Fibroblast of skin of right quadriceps (primary cell): ENCODE results near the gene SIPA1L2.

ENCODE experiments used
- DNase-seq: peaks from one replicate; pipeline ENCODE4 v3.0.0-alpha.2; 2013

Gene SIPA1L2

DNA sequence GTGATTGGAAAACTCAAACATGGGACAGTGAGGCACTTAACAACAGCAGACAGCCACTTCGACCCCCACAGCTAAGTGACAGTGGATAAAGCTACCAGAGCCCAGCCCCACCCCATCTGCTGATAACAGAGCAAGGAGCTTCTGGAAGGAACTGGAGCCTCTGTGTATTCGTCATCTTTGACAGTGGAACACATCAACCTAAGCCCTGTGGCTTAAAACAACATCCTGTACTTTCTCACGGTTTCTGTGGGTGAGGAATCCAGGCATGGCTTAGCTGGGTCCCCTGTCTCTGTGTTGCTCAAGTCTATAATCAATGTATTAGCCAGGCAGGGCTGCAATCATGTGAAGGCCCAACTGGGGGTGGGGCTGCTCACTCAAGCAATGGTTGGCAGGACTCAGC, 18.4 kb upstream of the SIPA1L2 start:
- no peak for DNase-seq

DNA sequence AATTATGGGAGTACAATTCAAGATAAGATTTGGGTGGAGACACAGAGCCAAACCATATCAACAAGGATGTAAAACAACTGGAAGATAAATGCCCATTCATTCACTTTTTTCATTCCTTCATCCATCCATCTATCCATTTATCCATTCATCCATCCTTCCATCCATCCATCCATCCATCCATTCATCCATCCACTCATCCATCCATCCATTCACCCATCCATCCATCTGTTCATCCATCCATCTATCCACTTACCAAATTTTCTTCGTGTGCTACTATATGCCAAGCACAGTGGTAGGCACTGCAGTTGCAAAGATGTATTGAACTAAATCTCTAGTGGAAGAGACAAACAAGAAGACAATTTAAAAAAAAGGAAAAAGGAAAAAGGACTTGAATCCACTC, 14.3 kb upstream of the SIPA1L2 start:
- DNase-seq = no peak

DNA sequence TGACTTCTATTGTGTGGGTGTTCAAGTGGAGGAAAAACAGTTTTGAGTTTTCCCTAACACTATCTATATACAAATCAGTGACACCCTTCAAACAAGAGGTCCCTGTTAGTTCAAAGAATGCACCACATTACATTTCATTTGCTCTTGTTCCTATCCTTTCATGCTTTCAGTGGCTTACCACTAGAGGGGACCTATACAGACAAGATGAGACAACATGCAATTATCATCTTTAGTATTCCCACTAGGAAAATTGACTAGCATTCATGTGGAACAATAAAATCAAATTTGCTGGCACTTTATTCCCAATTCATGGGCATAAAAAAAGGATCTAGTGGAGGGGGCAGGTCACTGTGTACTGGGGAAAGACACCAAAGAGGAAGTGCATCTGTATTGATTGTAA, 13.3 kb upstream of the SIPA1L2 start:
- DNase-seq = no peak

DNA sequence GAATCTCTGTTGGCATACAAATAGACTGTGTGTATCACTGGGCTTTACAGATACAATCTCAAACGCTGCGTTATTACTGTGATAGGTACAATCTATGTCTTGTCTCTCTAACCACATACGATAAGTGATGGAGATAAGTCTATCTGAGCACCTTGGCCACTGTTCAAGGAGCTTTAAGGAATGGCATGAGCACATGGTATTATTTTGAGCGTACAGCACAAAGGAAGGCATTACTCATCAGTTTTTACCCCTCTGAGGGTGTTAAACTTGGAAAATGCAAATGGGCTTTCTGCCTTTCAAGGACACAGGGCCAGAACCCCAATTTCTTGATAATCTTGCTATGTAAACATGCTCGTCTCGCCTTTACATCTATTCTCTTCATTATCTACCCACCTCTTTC, 11.6 kb upstream of the SIPA1L2 start:
- no peak for DNase-seq

DNA sequence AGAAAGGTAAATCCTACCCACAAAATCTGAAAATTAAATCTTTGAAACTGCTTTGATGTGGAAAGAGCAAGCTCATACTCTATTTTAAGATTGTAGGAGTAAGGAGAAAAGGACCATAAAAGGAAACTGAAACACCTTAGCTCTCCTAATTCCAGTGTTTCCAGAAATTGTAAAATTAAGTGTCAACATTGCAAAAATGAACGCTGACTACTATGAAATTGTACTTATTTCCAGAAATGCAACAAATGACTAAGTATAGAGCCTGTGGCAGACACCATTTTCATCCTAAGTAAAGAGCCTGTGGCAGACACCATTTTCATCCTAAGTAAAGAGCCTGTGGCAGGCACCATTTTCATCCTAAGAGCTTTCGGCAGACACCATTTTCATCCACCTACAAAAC, 6.9 kb upstream of the SIPA1L2 start:
- no peak for DNase-seq

DNA sequence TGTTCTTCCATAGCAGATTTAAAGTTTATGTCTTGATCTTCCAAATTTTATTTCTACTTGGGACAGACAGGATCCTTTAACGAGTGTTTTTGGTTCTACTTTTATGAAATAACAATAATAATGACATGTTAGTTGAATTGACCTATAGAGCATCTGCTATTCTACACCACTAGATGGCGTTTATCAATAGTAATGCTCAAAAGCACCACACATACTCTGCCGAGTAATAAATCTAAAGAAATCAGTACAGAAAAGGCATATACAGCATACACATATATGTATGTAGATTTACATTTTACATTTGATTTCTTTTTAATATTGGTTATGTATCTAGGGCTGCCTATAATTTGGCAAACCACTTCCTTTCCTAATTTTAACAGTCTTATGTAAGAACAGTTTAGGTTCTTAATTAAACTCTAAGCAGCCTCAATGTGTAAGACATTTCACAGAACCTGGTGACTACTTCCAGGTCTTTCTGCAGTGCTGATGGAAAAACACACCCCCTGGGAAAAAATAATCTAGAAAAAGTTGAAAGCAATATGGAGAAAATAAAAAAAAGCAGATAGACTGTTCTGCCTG, 5.9 kb upstream of the SIPA1L2 start:
- peak; percentile 49 for DNase-seq

DNA sequence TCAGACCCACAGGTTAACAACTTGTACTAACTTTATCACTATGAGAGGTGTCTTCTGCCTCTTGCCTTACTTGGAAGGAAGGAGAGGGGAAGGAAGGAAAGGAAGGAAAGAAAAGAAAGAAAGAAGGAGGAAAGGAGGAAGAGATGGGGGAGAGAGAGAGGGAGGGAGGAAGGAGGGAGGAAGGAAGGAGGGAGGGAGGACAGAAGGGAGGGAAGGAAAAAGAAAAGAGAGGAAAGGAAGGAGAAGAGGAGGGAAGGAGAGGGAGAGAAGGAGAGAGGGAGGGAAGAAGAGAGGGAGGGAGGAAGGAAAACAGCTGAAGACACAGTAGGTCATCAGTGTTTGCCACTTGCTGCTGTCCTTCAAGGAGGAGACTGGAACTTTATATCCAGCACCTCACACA, 5.3 kb upstream of the SIPA1L2 start:
- no peak for DNase-seq

DNA sequence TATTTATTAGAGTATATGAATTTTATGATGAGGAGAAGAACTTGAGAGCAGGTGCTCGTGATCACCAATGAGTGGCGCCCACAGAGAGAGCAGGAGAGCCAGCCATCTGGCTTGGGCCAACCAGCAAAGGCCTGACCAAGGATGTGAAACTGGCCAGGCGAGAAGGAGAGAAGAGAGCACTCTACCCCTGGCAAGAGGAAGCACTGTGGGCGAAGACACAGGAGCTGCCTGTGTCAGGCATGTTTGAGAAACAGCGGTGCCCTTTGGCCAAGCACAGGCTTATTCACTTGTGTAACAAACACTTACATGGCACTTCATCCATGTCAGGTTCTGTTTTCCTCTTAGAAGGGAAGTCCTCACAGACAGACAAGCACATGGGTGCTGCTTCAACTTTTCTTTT, 4.2 kb upstream of the SIPA1L2 start:
- no peak for DNase-seq

DNA sequence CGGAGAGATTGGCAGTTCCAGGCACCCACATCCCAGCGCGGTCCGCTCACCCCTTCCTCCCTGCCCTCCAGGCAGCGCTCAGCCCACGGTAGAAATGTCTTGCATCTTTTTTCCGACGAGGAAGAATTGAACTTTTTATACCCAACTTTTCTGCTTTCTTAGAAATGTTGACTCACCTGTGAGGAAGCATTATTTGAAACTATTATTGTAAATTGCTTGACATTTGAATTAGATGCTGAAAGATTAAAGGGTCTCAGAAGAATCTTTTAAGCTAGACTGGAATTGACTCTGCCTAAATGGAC, 912 bp upstream of the SIPA1L2 start:
- no peak for DNase-seq

DNA sequence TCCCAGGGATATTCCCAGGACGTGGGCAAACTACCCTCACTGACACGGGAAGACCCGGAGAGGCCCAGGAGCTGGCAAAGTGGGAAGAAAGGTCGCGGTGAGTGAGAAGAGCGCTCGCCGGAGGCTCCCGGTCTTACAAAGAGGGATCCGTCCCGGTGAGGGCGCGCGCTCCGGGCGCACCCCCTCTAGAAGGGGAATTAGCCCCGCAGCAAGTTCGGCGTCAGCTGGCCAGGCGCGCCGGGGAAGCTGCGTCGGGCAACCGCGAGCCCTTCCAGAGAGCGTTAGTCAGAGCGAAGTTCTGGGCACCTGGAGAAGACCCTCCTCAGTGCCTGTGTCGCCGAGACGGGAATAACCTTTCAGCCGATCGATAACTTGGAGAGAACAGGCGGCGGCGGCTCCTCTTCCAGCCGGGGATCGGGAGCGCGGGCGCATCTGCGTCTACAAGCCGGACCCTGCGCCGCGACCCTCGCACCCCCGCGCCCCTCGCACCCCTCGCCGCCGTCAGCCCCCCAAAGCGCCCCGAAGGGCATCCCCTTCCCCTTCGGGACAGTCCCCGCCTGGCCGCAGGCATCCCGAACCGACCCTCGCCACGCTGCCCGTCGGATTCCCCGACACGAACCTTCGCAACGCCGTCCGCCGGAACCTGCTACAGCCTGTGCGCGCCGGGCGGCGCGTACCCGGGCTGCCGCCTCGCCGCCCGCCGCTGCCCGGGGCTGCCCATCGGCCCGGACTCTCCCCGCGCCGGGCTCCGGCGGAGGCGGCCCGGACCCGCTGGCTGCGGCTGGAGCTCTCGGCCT, 485 bp downstream of the SIPA1L2 start:
- DNase-seq = no peak

DNA sequence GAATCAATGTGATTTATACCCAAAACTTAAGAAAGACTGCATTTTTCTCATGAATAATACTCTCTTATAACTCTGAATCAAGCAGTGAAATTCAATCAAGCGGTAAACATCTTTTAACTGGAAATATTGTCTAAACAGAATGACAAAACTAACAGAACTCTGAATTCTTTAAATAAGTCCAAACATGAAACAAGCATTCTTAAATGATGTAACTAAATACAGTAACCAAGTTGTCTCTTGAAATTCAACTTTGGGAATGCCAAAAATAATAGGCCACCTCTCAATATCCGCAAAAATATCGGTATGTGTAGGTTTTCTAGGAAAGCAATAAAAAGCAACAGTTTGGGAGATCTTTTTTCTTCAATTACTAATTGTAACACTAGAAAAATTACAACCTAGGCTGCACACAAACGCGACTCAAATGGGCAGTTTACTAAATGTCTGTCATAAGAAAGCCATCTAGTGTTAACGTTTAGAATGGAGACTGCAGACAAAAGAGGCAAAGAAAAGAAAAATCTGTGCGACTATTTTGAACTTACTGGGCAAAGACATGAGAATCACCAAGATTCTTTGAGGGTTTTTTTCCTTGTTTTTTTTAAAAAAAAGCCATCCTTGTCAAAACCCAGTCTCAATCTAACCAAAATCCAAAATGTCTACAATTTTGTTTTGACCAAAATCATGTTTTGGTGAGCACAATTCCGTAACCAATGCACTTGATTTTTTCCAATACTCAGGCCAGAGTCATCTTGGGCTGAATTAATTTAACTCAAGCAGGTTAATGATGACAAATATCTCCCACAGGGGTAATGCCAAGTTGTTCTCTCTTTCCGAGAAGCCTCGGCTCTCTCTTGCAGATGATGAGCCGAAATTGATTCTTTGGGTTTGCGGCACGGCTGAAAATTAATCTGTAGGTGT, 1.3 kb downstream of the SIPA1L2 start:
- peak; percentile 54 for DNase-seq

DNA sequence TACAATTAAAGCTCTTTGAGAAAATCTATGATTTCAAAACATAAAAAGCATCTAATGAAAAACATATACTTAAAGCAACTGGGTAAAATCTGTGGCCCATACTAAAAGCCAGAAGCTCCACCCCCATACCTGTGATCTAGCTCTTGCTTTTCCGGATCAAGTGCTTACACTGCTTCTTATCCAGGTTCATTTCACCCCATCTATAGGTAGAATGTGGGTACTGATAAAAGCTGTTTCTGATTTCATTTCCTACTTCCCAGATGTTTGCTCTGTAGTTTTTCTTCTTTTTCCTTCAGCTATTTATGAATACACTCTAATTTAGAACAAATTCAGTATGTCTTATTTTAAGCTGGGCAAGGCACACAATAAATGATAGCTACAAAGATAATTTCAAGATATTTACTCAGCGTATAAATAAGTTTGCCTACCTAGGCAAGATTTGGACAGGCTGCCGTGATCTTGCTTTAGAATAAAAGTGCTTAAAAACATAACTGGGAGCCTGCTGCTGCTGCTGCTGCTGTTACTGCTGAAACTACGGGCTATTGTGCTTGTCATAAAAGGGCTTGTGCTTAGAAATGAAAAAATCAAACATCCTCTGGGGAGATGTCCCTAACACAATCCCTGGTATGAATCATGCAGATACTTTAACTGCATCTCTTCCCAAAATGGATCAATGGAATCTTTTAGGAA, 2.1 kb downstream of the SIPA1L2 start:
- peak; percentile 22 for DNase-seq

DNA sequence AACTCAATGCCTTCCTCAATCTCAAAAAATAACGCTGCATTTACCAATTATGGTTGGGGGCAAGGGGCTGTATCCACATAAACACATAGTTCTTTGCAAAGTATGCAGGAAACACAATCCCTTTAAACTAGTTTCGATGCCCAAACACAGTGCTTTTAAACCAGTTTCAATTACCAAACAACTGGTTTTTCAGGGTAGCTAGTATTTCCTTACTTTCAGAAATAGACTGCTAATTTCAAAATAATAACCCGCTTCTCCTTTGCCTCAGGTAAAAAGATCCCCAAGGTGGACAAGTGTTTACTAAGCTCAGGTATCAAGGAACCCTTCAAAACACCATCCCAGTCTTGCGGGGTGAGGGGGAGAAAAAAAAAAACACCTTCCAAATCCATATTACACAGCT, 2.8 kb downstream of the SIPA1L2 start:
- no peak for DNase-seq

DNA sequence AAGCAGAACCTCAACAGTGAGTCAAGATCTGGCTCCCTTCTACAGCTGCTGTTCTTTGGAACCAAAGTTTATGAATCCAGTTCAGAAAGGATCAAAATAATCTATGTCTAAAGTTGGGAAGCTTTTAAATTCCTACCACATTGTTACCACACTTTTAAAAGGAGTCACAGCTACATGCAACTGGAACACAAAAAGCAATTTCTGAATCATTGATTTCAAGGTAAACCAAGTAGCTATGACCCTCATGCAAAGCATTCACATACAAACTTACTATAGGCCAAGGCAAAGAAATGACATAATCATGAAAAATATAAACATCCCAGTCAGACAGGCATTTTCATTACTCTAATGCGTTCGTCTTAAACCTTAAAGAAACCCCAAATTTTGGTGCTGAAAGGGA, 3.5 kb downstream of the SIPA1L2 start:
- DNase-seq = no peak

DNA sequence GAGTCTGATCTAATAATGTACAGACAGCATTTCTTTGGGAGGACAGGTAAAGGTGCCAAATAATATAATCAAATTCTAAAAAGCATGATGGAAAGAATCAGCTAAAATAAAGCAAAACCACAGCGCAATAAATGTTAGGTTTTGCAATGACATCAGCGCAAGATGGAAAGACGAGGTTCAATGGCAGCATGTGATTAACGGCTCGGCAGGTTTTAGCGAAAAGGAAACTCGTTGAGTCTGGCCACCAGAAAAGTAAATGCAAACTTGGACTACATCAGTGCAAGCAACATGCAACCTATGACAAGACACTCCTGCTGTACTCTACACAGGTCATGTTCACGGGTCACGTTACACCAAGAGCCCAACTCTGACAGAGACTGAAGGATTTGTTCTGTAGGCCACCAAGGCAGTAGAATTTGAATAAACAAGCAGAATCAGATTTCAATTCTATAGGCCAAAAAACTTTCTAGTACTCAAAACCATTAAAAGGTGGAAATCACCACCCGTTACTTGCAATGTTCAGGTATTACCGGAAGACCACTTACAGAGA, 4.5 kb downstream of the SIPA1L2 start:
- DNase-seq = no peak

DNA sequence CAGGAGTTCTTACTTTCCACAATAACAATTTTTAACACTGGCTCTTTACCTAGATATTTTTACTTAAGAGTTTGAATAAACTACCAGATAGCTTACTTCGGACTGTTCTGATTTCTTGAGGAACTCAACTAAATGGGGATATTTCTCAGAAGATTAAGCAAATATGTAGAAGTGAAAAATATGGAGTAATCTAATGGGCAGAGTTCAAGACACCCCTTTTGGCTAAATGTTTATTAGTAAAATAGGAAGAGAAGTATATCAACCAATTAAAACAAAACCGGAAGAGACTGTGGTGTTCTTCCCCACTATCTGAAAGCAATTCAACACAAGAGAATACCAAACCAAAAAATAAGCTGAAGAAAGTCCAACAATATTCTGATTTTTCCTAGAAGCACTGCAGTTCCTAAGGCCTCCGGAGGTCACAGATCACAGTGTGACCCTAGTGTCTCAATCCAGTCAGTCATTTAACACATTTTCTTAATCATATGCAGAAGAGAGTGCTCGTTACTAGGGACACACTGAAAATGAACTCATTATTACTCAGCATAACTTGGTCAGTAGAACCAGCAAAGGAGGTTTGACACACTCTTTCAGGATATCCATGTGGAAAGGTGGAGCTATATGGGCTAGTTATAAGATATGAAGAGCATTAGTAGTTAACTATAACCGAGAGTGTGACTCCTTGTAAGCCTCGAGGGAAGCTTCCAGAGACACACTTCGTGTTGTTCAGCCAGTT, 5.2 kb downstream of the SIPA1L2 start:
- DNase-seq = no peak

DNA sequence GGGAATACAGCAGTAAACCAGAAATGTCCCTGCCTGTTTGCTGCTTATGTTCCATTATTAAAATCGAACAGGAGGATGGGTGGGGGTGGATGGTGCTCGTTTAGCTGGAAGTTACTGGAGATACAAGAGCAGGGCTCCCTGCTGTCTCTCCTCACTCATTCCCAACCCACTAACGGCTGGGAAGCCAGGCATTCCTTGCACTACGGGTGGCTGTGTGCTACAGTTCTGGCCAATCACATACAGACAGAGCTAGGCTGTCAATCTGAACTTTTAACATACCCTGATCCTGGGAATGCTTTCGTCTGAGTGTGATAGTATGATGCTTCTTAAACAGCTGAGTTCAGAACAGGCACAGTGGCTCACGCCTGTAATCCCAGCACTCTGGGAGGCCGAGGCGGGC, 7.0 kb downstream of the SIPA1L2 start:
- no peak for DNase-seq

DNA sequence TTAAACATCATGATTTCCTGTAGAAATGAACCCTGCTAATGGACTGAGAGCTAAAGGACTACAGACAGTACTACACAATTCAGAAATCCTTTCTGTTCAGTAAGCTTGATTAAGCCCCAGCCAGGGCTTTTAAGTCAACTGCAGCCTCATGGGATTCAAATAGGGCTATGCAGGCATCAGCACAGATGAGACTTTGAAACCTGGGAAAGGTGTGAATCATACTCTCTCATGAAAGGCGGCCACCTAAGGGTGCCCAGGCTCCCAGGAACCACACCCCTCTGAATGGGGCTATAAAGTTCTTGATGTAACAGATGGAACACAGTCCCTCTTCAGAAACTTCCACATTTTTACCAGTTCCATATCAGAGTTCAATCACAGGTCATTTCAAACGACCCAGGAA, 7.6 kb downstream of the SIPA1L2 start:
- no peak for DNase-seq

DNA sequence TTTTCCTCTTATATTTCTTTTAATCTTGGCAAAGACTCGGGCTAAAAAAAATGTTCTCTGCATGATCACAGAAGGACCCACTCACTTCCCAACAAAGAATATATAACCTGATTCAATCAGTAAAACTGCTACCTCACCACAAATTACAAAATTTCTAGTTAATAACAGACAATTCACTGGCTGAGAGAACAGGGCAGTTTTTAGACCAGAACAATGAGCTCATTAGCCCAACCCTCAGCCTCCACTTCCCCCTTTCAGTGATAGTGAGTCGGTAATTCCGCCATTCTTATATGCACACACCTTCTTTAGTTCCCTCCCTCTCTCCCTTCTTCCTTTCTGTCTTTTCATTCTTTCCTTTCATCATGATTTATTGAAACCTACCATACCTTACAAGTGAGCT, 8.9 kb downstream of the SIPA1L2 start:
- DNase-seq = no peak

DNA sequence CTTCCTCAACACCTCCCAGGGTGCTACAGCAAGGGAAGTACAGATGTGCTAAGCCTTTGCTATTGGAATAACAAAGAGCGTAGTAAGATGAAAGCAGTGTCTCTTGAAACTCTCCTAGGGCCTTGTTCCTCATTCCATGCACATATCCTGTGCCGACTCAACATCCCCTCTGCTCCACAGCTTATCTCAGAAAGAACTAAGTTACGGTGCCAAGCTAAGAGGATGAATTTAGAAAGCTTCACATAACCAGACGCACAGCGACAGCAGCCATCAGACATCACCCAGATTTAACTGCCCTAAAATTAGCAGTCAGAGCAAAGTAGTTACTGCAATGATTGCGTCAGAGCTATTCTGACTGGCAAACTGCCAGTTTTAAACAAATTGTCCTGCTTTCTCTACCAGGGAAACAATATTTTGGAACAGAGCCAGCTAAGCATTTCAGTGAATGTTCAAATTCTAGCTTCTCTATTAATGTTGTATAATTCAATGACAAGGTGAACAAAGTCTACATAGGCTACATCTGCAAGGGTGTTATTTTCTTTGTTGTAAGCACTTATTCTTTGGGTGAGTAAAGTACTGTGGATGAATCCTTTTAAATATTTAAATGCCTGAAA, 9.5 kb downstream of the SIPA1L2 start:
- DNase-seq = peak; percentile 77

DNA sequence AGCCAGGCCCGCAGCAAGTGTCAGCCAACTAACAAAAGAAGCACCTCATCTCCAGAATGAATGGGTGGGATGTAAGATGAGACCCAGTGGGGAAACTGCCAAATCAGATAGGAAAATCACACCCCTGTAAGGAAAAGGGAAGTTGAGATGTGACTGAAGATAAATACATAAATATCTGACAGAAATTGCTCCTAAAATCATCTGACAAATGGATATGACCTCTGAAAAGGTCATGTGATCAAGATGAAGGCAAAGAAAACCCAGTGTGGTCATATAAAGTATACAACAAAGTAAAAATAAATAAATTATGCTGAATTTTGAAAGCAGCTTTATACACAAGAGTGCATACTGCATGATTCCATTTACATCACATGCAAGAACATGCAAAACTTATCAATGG, 12.7 kb downstream of the SIPA1L2 start:
- DNase-seq = no peak

DNA sequence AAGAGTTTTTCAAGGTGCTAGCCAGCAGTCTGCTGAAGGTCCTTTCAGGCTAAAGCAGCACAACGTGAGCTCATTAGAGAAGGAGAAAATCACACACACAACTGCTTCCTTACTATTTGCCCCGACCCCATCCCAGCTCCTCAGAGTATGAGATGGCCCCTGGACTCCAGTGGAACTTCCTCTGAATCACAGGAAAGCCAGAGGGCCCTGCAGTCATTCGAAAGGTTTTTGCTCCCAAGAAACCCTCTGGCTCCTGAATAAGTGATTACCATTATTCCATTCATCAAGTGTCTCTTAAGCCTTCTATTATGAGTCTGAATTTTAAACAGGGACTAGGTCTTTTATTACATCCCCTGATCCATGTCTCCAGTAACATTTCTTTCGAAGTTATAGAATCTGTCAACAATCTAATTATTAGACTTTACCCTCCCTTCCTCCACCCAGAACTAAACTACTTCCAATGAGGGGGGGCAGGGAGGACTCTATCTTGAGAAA, 14.6 kb downstream of the SIPA1L2 start:
- no peak for DNase-seq
